Measurements from ENCODE around the gene NEURL1. TPM values are rescaled to one million over a fixed set of nuclear protein-coding genes. Genes with fewer than 3 reads are reported as not detected.
"Not testable (repeated sequence)": the region's sequence is repeated elsewhere in the genome, so short reads cannot be mapped to it uniquely, and the experiment has no call there.

Gene NEURL1
- total and polyA plus RNA-seq, 2 experiments from 2014 or later, result 2.7 to 3.5 TPM

DNA sequence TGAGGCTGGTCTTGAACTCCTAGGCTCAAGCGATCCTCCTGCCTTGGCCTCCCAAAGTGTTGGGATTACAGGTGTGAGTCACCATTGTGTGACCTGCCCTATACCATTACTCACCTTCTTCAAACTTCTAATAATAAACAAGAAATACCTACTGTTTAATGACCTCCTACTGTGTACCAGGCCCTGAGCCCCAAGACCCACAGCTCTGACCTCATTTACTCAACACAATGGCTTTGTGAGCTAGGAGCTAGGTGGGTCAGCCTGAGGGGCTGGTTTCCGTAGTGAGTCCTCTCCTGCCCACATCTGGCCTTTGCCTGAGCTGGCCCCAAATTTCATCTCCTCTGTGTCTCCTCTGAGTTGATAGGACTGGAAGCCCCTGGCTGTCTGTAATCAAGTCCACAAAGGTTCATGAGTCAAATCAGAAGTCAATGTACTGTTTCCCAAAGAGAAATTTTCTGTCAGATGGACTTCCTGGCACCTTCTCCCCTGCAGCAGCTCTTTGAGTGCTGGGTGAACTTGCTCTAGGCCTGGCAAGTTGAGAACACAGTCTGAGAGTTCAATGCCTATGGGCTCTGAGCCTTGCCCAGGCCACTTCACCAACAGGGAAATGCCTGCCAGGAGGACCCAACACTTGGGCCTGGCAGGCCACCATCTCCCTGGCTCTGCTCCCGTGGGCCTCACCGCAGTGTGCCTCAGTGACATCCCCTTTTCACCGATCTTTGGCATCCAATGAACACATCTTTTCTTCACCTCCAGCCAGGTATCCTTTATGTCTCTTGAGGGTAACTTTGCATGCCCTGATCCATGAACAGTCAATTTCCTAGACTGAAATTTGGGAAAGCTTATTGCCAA lies 24.0 kb downstream of the NEURL1 start:
- Histone ChIP-seq H3K36me3 (no peaks in the 10 kb centered on the region), H3K27me3 (no peaks in the 10 kb centered on the region), H3K4me1 (ENCODE audit: low read depth) (no peaks in the 10 kb centered on the region), H3K9me3 (ENCODE audit: low read depth) (no peaks in the 10 kb centered on the region), H3K4me3 (no peak overlapping the region), H3K27ac (no peak overlapping the region)
- TF ChIP-seq, protein P1, sequence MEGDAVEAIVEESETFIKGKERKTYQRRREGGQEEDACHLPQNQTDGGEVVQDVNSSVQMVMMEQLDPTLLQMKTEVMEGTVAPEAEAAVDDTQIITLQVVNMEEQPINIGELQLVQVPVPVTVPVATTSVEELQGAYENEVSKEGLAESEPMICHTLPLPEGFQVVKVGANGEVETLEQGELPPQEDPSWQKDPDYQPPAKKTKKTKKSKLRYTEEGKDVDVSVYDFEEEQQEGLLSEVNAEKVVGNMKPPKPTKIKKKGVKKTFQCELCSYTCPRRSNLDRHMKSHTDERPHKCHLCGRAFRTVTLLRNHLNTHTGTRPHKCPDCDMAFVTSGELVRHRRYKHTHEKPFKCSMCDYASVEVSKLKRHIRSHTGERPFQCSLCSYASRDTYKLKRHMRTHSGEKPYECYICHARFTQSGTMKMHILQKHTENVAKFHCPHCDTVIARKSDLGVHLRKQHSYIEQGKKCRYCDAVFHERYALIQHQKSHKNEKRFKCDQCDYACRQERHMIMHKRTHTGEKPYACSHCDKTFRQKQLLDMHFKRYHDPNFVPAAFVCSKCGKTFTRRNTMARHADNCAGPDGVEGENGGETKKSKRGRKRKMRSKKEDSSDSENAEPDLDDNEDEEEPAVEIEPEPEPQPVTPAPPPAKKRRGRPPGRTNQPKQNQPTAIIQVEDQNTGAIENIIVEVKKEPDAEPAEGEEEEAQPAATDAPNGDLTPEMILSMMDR (IDR thresholded peaks at IDR 0.05; ENCODE audit: low read depth, low read length), result no peak
- DNase-seq (ENCODE audit: low read depth in 1 of 2, low spot score in 1 of 2), result no peak

- no peaks in the 10 kb centered on the region for H3K9me3 ChIP-seq (ENCODE audit: low read depth)
- no peak for DNase-seq (ENCODE audit: low read depth in 1 of 2, low spot score in 1 of 2)
- H3K4me1 ChIP-seq (ENCODE audit: low read depth), result no peaks in the 10 kb centered on the region
- TF ChIP-seq, protein P1 (IDR thresholded peaks at IDR 0.05; ENCODE audit: low read depth, low read length), result no peak
- H3K27ac ChIP-seq, result no peak overlapping the region
- H3K27me3 ChIP-seq, result no peaks in the 10 kb centered on the region
- no peak overlapping the region for H3K4me3 ChIP-seq
- H3K36me3 ChIP-seq, result no peaks in the 10 kb centered on the region
Measured at GRCh38 chr10:103519798-103520197, 26.3 kb downstream of the NEURL1 start.

DNA sequence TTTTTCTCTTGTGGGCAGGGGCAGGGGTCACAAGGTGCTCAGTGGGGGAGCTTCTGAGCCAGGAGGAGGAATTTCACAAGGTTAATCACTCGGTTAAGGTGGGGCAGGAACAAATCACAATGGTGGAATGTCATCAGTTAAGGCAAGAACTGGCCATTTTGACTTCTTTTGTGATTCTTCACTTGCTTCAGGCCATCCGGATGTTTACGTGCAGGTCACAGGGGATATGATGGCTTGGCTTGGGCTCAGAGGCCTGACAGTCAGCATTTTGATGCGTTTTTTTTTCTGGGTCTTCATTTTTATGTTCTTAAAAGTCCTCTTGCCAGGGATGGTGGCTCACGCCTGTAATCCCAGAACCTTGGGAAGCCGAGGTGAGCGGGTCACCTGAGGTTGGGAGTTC lies 28.5 kb downstream of the NEURL1 start:
- DNase-seq (ENCODE audit: low read depth in 1 of 2, low spot score in 1 of 2); H3K9me3 ChIP-seq (ENCODE audit: low read depth); H3K27me3 ChIP-seq; H3K36me3 ChIP-seq; H3K4me1 ChIP-seq (ENCODE audit: low read depth); H3K27ac ChIP-seq; H3K4me3 ChIP-seq: not testable (repeated sequence)

- DNase-seq (ENCODE audit: low read depth in 1 of 2, low spot score in 1 of 2), result no peak
- TF ChIP-seq, protein P1 (IDR thresholded peaks at IDR 0.05; ENCODE audit: low read depth, low read length), result no peak
- no peaks in the 10 kb centered on the region for H3K27me3 ChIP-seq
- H3K4me1 ChIP-seq (ENCODE audit: low read depth), result no peaks in the 10 kb centered on the region
- H3K9me3 ChIP-seq (ENCODE audit: low read depth), result no peaks in the 10 kb centered on the region
- H3K4me3 ChIP-seq, result no peak overlapping the region
- H3K36me3 ChIP-seq, result no peaks in the 10 kb centered on the region
- H3K27ac ChIP-seq, result no peak overlapping the region
Measured at GRCh38 chr10:103523683-103524082, 30.2 kb downstream of the NEURL1 start.

GRCh38 chr10:103525901-103526300 lies 32.4 kb downstream of the NEURL1 start:
- DNase-seq (ENCODE audit: low read depth in 1 of 2, low spot score in 1 of 2), result no peak
- Histone ChIP-seq H3K36me3 (no peaks in the 10 kb centered on the region), H3K27ac (no peak overlapping the region), H3K4me3 (no peak overlapping the region), H3K9me3 (ENCODE audit: low read depth) (no peaks in the 10 kb centered on the region), H3K4me1 (ENCODE audit: low read depth) (no peaks in the 10 kb centered on the region), H3K27me3 (no peaks in the 10 kb centered on the region)
- TF ChIP-seq, protein P1 (IDR thresholded peaks at IDR 0.05; ENCODE audit: low read depth, low read length), result no peak

- not testable (repeated sequence) for H3K4me1 ChIP-seq (ENCODE audit: low read depth); H3K27ac ChIP-seq; DNase-seq (ENCODE audit: low read depth in 1 of 2, low spot score in 1 of 2); H3K4me3 ChIP-seq; H3K9me3 ChIP-seq (ENCODE audit: low read depth); H3K27me3 ChIP-seq; H3K36me3 ChIP-seq
Measured at GRCh38 chr10:103527476-103527875, 34.0 kb downstream of the NEURL1 start.

Data from cardiac muscle cell (in vitro differentiated cells and primary cell).